SU-DHL-6 (cell line): Measurements from ENCODE around the gene KIF1A.

Experiments used
- H2AFZ ChIP-seq: fragments of 200-600 bp; sonication (generic); 2 replicates; pipeline ENCODE4 v1.6.1; 2014; ENCODE audit warnings: low read depth, mild to moderate bottlenecking, moderate library complexity, mixed read lengths, antibody characterized with exemption, low read length; ENCODE audit not compliant: severe bottlenecking
- H3F3A ChIP-seq: fragments of 200-600 bp; shearing (Covaris generic); 2 replicates; pipeline ENCODE4 v1.6.0; 2016; ENCODE audit warnings: antibody characterized with exemption, mild to moderate bottlenecking; ENCODE audit not compliant: insufficient read depth
- H3K27ac ChIP-seq: fragments of 200-600 bp; sonication (generic); 2 replicates; pipeline ENCODE4 v1.5.1; 2016; ENCODE audit warnings: low read depth, mild to moderate bottlenecking, low read length, moderate library complexity, mixed read lengths
- H3K27me3 ChIP-seq: fragments of 200-600 bp; sonication (generic), shearing (Covaris generic); 2 replicates; pipeline ENCODE4 v1.6.0; 2014; ENCODE audit warnings: mild to moderate bottlenecking, low read length
- H3K36me3 ChIP-seq: fragments of 200-600 bp; sonication (generic); 2 replicates; pipeline ENCODE4 v1.6.1; 2014; ENCODE audit warnings: mild to moderate bottlenecking, low read length, mixed read lengths
- H3K4me2 ChIP-seq: fragments of 300-600, 200-600 bp; shearing (Covaris generic), sonication (generic); 2 replicates; pipeline ENCODE4 v1.6.0; 2014; ENCODE audit warnings: low read length, low read depth, mild to moderate bottlenecking; ENCODE audit not compliant: poor library complexity, severe bottlenecking
- H3K4me3 ChIP-seq: fragments of 200-600 bp; sonication (generic); 2 replicates; pipeline ENCODE4 v1.5.1; 2014; ENCODE audit warnings: antibody characterized with exemption, low read length, mild to moderate bottlenecking, mixed read lengths; ENCODE audit not compliant: insufficient read depth, poor library complexity, severe bottlenecking
- H3K79me2 ChIP-seq: fragments of 200-600 bp; sonication (generic); 2 replicates; pipeline ENCODE4 v1.6.1; 2014; ENCODE audit warnings: mild to moderate bottlenecking, low read length, moderate library complexity; ENCODE audit not compliant: insufficient read depth
- H3K9ac ChIP-seq: fragments of 200-600 bp; sonication (generic); 2 replicates; pipeline ENCODE4 v1.7.0; 2014; ENCODE audit warnings: mild to moderate bottlenecking, low read length
- H3K9me2 ChIP-seq: fragments of 200-600 bp; sonication (generic); replicated peaks from 2 replicates; pipeline ENCODE4 v1.6.1; 2014; ENCODE audit warnings: low read length; ENCODE audit not compliant: insufficient read depth
- H3K9me3 ChIP-seq: fragments of 200-600 bp; sonication (generic); 2 replicates; pipeline ENCODE4 v1.6.1; 2014; ENCODE audit warnings: low read length, mixed read lengths; ENCODE audit not compliant: insufficient read depth
- H4K20me1 ChIP-seq: fragments of 200-600 bp; sonication (generic); 2 replicates; pipeline ENCODE4 v1.6.1; 2014; ENCODE audit warnings: low read depth, mild to moderate bottlenecking, antibody characterized with exemption, low read length, moderate library complexity, mixed read lengths
- CTCF ChIP-seq: fragments of 200-600 bp; sonication (generic); IDR thresholded peaks from one replicate; pipeline ENCODE4 v1.5.1; 2017; ENCODE audit warnings: antibody characterized with exemption, mild to moderate bottlenecking, low read length, moderate library complexity; ENCODE audit not compliant: insufficient read depth, poor library complexity, severe bottlenecking
- EZH2phosphoT487 ChIP-seq: fragments of 200-600 bp; sonication (generic), shearing (Covaris generic); conservative IDR thresholded peaks from 2 replicates; pipeline ENCODE4 v1.6.1; 2018; ENCODE audit warnings: mild to moderate bottlenecking, antibody characterized with exemption, low read length, moderate library complexity, mixed read lengths

Gene KIF1A

GRCh38 chr2:240783819-240784621 is 36.0 kb downstream of the KIF1A start:
- no peak overlapping the region for H3K4me3 ChIP-seq
- no peaks in the 10 kb centered on the region for H3K9me3 ChIP-seq
- no peaks in the 10 kb centered on the region for H3K36me3 ChIP-seq
- H3K9me2 ChIP-seq: no peaks in the 10 kb centered on the region
- H4K20me1 ChIP-seq: no peaks in the 10 kb centered on the region
- no peaks in the 10 kb centered on the region for H3K27me3 ChIP-seq
- no peak overlapping the region for H2AFZ ChIP-seq
- TF ChIP-seq EZH2phosphoT487 (no peak), CTCF (no peak)
- no peak overlapping the region for H3K27ac ChIP-seq
- no peak overlapping the region for H3K4me2 ChIP-seq
- no peaks in the 10 kb centered on the region for H3F3A ChIP-seq
- no peak overlapping the region for H3K9ac ChIP-seq
- H3K79me2 ChIP-seq: no peaks in the 10 kb centered on the region

DNA sequence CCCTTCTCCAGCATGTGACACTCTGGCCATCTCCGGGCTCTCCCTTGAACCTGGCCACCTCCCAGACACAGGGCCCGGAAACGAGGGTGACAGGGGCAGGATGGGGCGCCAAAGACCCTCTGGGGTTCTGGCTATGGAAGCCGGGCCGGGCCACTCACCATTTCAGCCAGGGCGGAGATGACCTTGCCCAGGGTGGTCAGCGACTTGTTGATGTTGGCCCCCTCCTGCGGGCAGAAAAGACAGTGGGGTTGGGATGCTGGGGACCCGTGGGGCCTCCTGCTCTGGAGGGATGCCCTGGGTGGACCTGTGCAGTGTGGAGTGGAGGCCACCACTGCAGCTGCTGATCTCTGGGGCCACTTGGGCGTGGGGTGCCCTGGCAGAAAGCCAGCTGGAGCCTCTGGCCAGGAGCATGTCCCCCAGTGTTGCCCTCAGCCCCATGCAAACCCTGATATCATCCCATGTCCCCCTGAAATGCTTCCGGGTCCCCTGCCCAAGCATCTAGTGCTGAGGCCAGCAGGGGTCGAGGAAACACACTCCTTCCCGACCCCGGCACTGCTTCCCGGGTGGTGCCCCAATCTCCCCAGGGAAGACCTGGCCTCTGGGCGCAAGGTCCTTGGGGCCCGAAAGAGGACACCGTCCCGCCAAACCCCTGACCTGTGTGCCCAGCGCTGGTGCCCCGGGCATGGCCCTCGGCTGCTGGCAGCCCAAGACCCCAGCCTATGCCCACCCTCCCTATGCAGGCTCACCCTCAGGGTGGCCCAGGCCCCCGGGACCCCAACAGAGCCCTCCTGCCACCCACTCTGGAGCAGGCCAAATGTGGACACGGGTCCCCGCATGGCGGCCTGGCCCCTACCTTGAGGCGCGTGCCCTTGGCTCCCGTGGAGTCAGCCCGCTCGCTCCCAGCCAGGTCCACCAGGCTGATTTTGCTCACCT is 36.9 kb downstream of the KIF1A start:
- H3K9me3 ChIP-seq: no peaks in the 10 kb centered on the region
- no peaks in the 10 kb centered on the region for H4K20me1 ChIP-seq
- no peak overlapping the region for H2AFZ ChIP-seq
- no peak overlapping the region for H3K4me3 ChIP-seq
- no peak overlapping the region for H3K27ac ChIP-seq
- H3K9me2 ChIP-seq: no peaks in the 10 kb centered on the region
- TF ChIP-seq CTCF (no peak), EZH2phosphoT487 (no peak)
- no peaks in the 10 kb centered on the region for H3K27me3 ChIP-seq
- H3K4me2 ChIP-seq: no peak overlapping the region
- no peaks in the 10 kb centered on the region for H3K36me3 ChIP-seq
- no peaks in the 10 kb centered on the region for H3K79me2 ChIP-seq
- no peak overlapping the region for H3K9ac ChIP-seq
- H3F3A ChIP-seq: no peaks in the 10 kb centered on the region

GRCh38 chr2:240782221-240782885 is 37.7 kb downstream of the KIF1A start:
- Histone ChIP-seq H2AFZ (no peak overlapping the region), H3K36me3 (no peaks in the 10 kb centered on the region), H3K27ac (no peak overlapping the region), H4K20me1 (no peaks in the 10 kb centered on the region), H3K79me2 (no peaks in the 10 kb centered on the region), H3K4me3 (no peak overlapping the region), H3K27me3 (no peaks in the 10 kb centered on the region), H3K9ac (no peak overlapping the region), H3K4me2 (no peak overlapping the region), H3K9me2 (no peaks in the 10 kb centered on the region), H3K9me3 (no peaks in the 10 kb centered on the region), H3F3A (no peaks in the 10 kb centered on the region)
- TF ChIP-seq EZH2phosphoT487: no peak
- TF ChIP-seq CTCF: no peak
